ENCODE data around the gene CCDC146. TPM values are rescaled to one million over a fixed set of nuclear protein-coding genes. Genes with fewer than 3 reads are reported as not detected.
"Not testable (repeated sequence)": the region's sequence is repeated elsewhere in the genome, so short reads cannot be mapped to it uniquely, and the experiment has no call there.

CCDC146 gene
- total and polyA plus RNA-seq, 2 of the 8 experiments (the other 6 are each of a cell fraction or from before 2014, with no cell fraction given): 0.88 to 2.4 TPM

DNA sequence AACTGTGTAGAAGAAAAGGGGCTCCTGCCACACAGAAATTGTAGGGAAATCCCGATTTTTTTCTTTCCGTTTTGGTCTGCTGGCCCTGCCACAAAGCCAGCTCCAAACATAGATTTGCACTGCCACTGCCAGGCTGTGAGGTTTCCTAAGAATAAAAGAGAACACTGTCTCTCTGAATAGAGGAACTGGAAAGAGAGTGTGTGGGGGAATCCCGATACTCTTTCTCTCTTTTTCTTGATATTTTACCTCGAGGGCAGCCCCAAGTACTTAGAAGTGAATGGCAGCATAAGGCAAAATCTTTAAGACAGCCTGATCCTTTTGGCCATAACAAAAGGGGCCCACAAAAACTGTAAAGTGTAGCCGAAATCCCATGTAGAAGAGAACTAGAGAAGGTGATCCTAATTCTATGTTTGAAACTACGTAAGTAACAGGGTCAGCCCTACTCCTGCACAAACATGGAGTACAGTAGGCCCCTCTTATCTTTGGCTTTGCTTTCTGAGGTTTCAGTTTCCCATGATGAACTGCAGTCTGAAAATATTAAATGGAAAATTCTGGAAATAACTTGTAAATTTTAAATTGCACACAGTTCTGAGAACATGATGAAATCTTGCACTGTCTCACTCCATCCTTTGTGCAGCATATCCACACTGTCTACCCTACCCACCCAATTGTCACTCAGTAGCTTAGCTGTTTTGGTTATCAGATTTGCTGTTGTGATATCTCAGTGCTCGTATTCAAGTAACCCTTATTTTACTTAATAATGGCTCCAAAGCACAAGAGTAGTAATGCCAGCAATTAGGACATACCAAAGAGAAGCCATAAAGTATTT, 6.4 kb downstream of the CCDC146 start:
- H3K27ac ChIP-seq (ENCODE audit: low read depth, low read length); H3K18ac ChIP-seq (ENCODE audit: extremely low read depth, low read length); H2BK15ac ChIP-seq (ENCODE audit: low read length); H3K23me2 ChIP-seq (ENCODE audit: low read depth, low read length); H3K36me3 ChIP-seq (ENCODE audit: control insufficient read depth in 2 of 4, insufficient read depth in 4 of 4, low read length in 3 of 4); H3K27me3 ChIP-seq (replicated peaks in 1 of 4; ENCODE audit: control insufficient read depth in 3 of 4, extremely low read depth in 1 of 4, insufficient read depth in 3 of 4, low read length in 3 of 4); H3K23ac ChIP-seq (ENCODE audit: insufficient read length); FAIRE-seq; H2BK120ac ChIP-seq (replicated peaks; ENCODE audit: low read depth, low read length); H4K5ac ChIP-seq (ENCODE audit: insufficient read length, low read depth, low read length); H3K79me1 ChIP-seq (ENCODE audit: low read depth, low read length); H4K8ac ChIP-seq (ENCODE audit: extremely low read depth, insufficient read depth, low read length); H2BK12ac ChIP-seq (ENCODE audit: low read depth, low read length); H3K4me1 ChIP-seq (replicated peaks in 1 of 4; ENCODE audit: control insufficient read depth in 3 of 4, insufficient read depth in 4 of 4, low read length in 3 of 4); H3K56ac ChIP-seq (replicated peaks; ENCODE audit: insufficient read length, low read depth, low read length); H3K9me3 ChIP-seq (ENCODE audit: insufficient read depth in 2 of 2, low read depth in 1 of 2, low read length in 1 of 2); H3K4me3 ChIP-seq (ENCODE audit: extremely low read depth in 1 of 4, insufficient read depth in 2 of 4, low read depth in 3 of 4, low read length in 4 of 4); H2BK5ac ChIP-seq (ENCODE audit: low read depth, low read length); DNase-seq (ENCODE audit: low read depth in 1 of 2, low spot score in 2 of 2); H4K20me1 ChIP-seq (replicated peaks in 1 of 2; ENCODE audit: control insufficient read depth in 1 of 2, insufficient read depth in 2 of 2, low read length in 2 of 2); H3K9ac ChIP-seq (replicated peaks in 1 of 4; ENCODE audit: extremely low read depth in 1 of 4, low read depth in 3 of 4, low read length in 3 of 4); CTCF ChIA-PET (ENCODE audit: partially characterized antibody); H3K14ac ChIP-seq (ENCODE audit: insufficient read length); H4K91ac ChIP-seq (replicated peaks; ENCODE audit: insufficient read length, low read length); H3K4ac ChIP-seq (replicated peaks; ENCODE audit: insufficient read length, low read depth, low read length); POLR2A ChIA-PET (ENCODE audit: partially characterized antibody); H3K79me2 ChIP-seq (ENCODE audit: control insufficient read depth in 1 of 2, insufficient read depth in 2 of 2, low read length in 2 of 2); H2AFZ ChIP-seq (ENCODE audit: low read length); H2AK5ac ChIP-seq (ENCODE audit: low read depth, low read length); H2BK20ac ChIP-seq (ENCODE audit: low read length); H3K4me2 ChIP-seq (ENCODE audit: insufficient read depth in 1 of 2, low read depth in 2 of 2, low read length in 2 of 2): not testable (repeated sequence)
- 76% methylated on average over 5 of the region's 7 CpGs; no CpG with 5 or more reads in 1 of the 2 experiments for WGBS, 2 experiments (ENCODE audit: extremely low coverage in 1 of 2, insufficient coverage in 1 of 2, insufficient read length in 1 of 2, insufficient replicate concordance in 2 of 2, low coverage in 1 of 2, low lambda C conversion rate in 2 of 2, missing lambda C conversion rate in 1 of 2)

DNA sequence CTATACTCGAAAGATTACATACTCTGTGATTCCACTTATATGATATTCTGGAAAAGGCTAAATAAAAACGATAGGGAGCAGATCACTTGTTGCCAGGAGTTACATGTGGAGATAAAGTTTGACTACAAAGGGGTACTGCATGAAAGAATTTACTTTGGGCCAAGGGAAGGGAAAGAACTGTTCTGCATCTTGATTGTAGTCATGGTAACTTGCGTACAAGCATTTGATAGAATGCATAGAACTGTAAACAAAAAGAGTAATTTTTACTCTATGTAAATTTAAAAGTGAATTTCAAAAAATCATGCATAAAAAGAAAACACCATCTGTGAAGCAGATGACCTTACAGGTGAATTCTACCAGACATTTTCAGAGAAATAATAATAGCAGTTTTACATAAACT, 9.4 kb downstream of the CCDC146 start:
- H4K91ac ChIP-seq (replicated peaks; ENCODE audit: insufficient read length, low read length); H3K18ac ChIP-seq (ENCODE audit: extremely low read depth, low read length); H3K9me3 ChIP-seq (ENCODE audit: insufficient read depth in 2 of 2, low read depth in 1 of 2, low read length in 1 of 2); H4K8ac ChIP-seq (ENCODE audit: extremely low read depth, insufficient read depth, low read length); H2BK20ac ChIP-seq (ENCODE audit: low read length); H2BK120ac ChIP-seq (replicated peaks; ENCODE audit: low read depth, low read length); DNase-seq (ENCODE audit: low read depth in 1 of 2, low spot score in 2 of 2); H3K4ac ChIP-seq (replicated peaks; ENCODE audit: insufficient read length, low read depth, low read length); H2AFZ ChIP-seq (ENCODE audit: low read length); H3K36me3 ChIP-seq (ENCODE audit: control insufficient read depth in 2 of 4, insufficient read depth in 4 of 4, low read length in 3 of 4); H3K23ac ChIP-seq (ENCODE audit: insufficient read length); H3K4me1 ChIP-seq (replicated peaks in 1 of 4; ENCODE audit: control insufficient read depth in 3 of 4, insufficient read depth in 4 of 4, low read length in 3 of 4); H3K4me2 ChIP-seq (ENCODE audit: insufficient read depth in 1 of 2, low read depth in 2 of 2, low read length in 2 of 2); H2BK5ac ChIP-seq (ENCODE audit: low read depth, low read length); H4K5ac ChIP-seq (ENCODE audit: insufficient read length, low read depth, low read length); H3K79me1 ChIP-seq (ENCODE audit: low read depth, low read length); H3K27me3 ChIP-seq (replicated peaks in 1 of 4; ENCODE audit: control insufficient read depth in 3 of 4, extremely low read depth in 1 of 4, insufficient read depth in 3 of 4, low read length in 3 of 4); H3K9ac ChIP-seq (replicated peaks in 1 of 4; ENCODE audit: extremely low read depth in 1 of 4, low read depth in 3 of 4, low read length in 3 of 4); H4K20me1 ChIP-seq (replicated peaks in 1 of 2; ENCODE audit: control insufficient read depth in 1 of 2, insufficient read depth in 2 of 2, low read length in 2 of 2); H2BK12ac ChIP-seq (ENCODE audit: low read depth, low read length); POLR2A ChIA-PET (ENCODE audit: partially characterized antibody); H3K56ac ChIP-seq (replicated peaks; ENCODE audit: insufficient read length, low read depth, low read length); H2AK5ac ChIP-seq (ENCODE audit: low read depth, low read length); FAIRE-seq; H3K14ac ChIP-seq (ENCODE audit: insufficient read length); H3K4me3 ChIP-seq (ENCODE audit: extremely low read depth in 1 of 4, insufficient read depth in 2 of 4, low read depth in 3 of 4, low read length in 4 of 4); H3K23me2 ChIP-seq (ENCODE audit: low read depth, low read length); CTCF ChIA-PET (ENCODE audit: partially characterized antibody); H3K79me2 ChIP-seq (ENCODE audit: control insufficient read depth in 1 of 2, insufficient read depth in 2 of 2, low read length in 2 of 2); H3K27ac ChIP-seq (ENCODE audit: low read depth, low read length); H2BK15ac ChIP-seq (ENCODE audit: low read length): not testable (repeated sequence)
- 72% methylated on average over 2 of the region's 3 CpGs; no CpG with 5 or more reads in 1 of the 2 experiments for WGBS, 2 experiments (ENCODE audit: extremely low coverage in 1 of 2, insufficient coverage in 1 of 2, insufficient read length in 1 of 2, insufficient replicate concordance in 2 of 2, low coverage in 1 of 2, low lambda C conversion rate in 2 of 2, missing lambda C conversion rate in 1 of 2)

Data from H1 (cell line).